Keratinocyte (primary cell): ENCODE results near the gene RANBP10. TPM values are rescaled to one million over a fixed set of nuclear protein-coding genes. Genes with fewer than 3 reads are reported as not detected.

ENCODE experiments used
- DNase-seq: peaks from one replicate; pipeline ENCODE4 v3.0.0-alpha.2; 2011; ENCODE audit warnings: low read depth, missing footprints, low spot score
- FAIRE-seq: peaks from 2 replicates; lab custom pipeline; 2011; peaks lifted over from hg19 to GRCh38; lab: Jason Lieb, UNC
- H2AFZ ChIP-seq: 2 replicates; pipeline ENCODE4 v1.6.0; 2012; ENCODE audit warnings: low read length, control low read depth, inconsistent platforms; ENCODE audit not compliant: control insufficient read depth
- H3K27ac ChIP-seq: 2 replicates; pipeline ENCODE4 v1.5.1; 2011; ENCODE audit warnings: low read length; ENCODE audit not compliant: control insufficient read depth, insufficient read depth
- H3K27me3 ChIP-seq: 3 replicates; pipeline ENCODE4 v1.6.0; 2011; ENCODE audit warnings: low read length; ENCODE audit not compliant: control insufficient read depth, insufficient read depth; ENCODE audit errors: extremely low read depth
- H3K36me3 ChIP-seq, 2 experiments: 2 replicates in 1 of 2; 3 replicates in 1 of 2; pipeline ENCODE4 v1.5.1; 2011; ENCODE audit warnings: low read length in 2 of 2, mild to moderate bottlenecking in 1 of 2; ENCODE audit not compliant: control insufficient read depth in 2 of 2, insufficient read depth in 2 of 2; ENCODE audit errors: extremely low read depth in 1 of 2
- H3K4me1 ChIP-seq: 3 replicates; pipeline ENCODE4 v1.5.1; 2011; ENCODE audit warnings: low read length; ENCODE audit not compliant: control insufficient read depth, insufficient read depth; ENCODE audit errors: extremely low read depth
- H3K4me2 ChIP-seq: 3 replicates; pipeline ENCODE4 v1.6.0; 2011; ENCODE audit warnings: low read depth, low read length; ENCODE audit not compliant: control insufficient read depth, insufficient read depth; ENCODE audit errors: extremely low read depth
- H3K4me3 ChIP-seq, 3 experiments: fragments of 200-600 bp in 1 of 3; sonication (generic) in 1 of 3; 2 replicates in 2 of 3; 3 replicates in 1 of 3; pipeline ENCODE4 v1.5.1; 2011 to 2016; ENCODE audit warnings: low read length in 3 of 3, mild to moderate bottlenecking in 3 of 3, control low read depth in 2 of 3, inconsistent platforms in 1 of 3, low read depth in 1 of 3, mixed read lengths in 1 of 3, mixed run types in 1 of 3, moderate library complexity in 1 of 3; ENCODE audit not compliant: control insufficient read depth in 2 of 3, insufficient read depth in 2 of 3; ENCODE audit errors: extremely low read depth in 1 of 3
- H3K79me2 ChIP-seq: 2 replicates; pipeline ENCODE4 v1.6.0; 2012; ENCODE audit warnings: low read length; ENCODE audit not compliant: control insufficient read depth, insufficient read depth
- H3K9ac ChIP-seq: 3 replicates; pipeline ENCODE4 v1.6.0; 2011; ENCODE audit warnings: low read length; ENCODE audit not compliant: control insufficient read depth, insufficient read depth; ENCODE audit errors: extremely low read depth
- H3K9me1 ChIP-seq: 3 replicates; pipeline ENCODE4 v1.6.0; 2011; ENCODE audit warnings: low read length; ENCODE audit not compliant: control insufficient read depth, insufficient read depth; ENCODE audit errors: extremely low read depth
- H3K9me3 ChIP-seq: 2 replicates; pipeline ENCODE4 v1.5.1; 2012; ENCODE audit warnings: low read depth, low read length; ENCODE audit not compliant: control insufficient read depth
- H4K20me1 ChIP-seq: 3 replicates; pipeline ENCODE4 v1.6.0; 2011; ENCODE audit warnings: low read length; ENCODE audit not compliant: control insufficient read depth, insufficient read depth; ENCODE audit errors: extremely low read depth
- EZH2 ChIP-seq: IDR thresholded peaks from one replicate; pipeline ENCODE4 v1.6.1; 2012; ENCODE audit warnings: inconsistent platforms, mild to moderate bottlenecking, low read length, moderate library complexity
- dilution Hi-C: fragments of 300-500 bp; cut with MboI; formaldehyde crosslinking; loops from one replicate; pipeline ENCODE4 v1.7.0; 2020; ENCODE audit warnings: low sequenced_read_pairs; ENCODE audit not compliant: extremely low pct_ligation_motif_present
- polyA plus RNA-seq, 5 experiments: library from polyadenylated mRNA; depleted of rRNA in 3 of 5; stranded (reverse) in 3 of 5; stranded (forward) in 1 of 5; unstranded in 1 of 5; fragments of >200 nt; gene quantifications; 1 replicate in 1 of 5; 2 replicates in 3 of 5; 3 replicates in 1 of 5; pipeline versions ENCODE4 v1.2.1 to v1.2.3, GENCODE V29; 2011 to 2012; ENCODE audit warnings: missing spikeins in 2 of 5, low read depth in 1 of 5, low replicate concordance in 1 of 5
- TF ChIP-seq, protein P1 (sequence below), 3 experiments: IDR thresholded peaks in 1 of 3; conservative IDR thresholded peaks in 1 of 3; optimal IDR thresholded peaks in 1 of 3; 2 replicates in 2 of 3; 3 replicates in 1 of 3; pipeline versions ENCODE3 to v1.5.1; 2011; ENCODE audit warnings: low read length in 3 of 3, mild to moderate bottlenecking in 3 of 3, moderate library complexity in 2 of 3, control low read depth in 1 of 3, inconsistent platforms in 1 of 3; ENCODE audit not compliant: insufficient read depth in 2 of 3; ENCODE audit errors: extremely low read depth in 1 of 3

The RANBP10 gene
- polyA plus RNA-seq, 1 donor (not counting 4 experiments of a cell fraction or from before 2014, with no cell fraction given) = 9.5 TPM

DNA sequence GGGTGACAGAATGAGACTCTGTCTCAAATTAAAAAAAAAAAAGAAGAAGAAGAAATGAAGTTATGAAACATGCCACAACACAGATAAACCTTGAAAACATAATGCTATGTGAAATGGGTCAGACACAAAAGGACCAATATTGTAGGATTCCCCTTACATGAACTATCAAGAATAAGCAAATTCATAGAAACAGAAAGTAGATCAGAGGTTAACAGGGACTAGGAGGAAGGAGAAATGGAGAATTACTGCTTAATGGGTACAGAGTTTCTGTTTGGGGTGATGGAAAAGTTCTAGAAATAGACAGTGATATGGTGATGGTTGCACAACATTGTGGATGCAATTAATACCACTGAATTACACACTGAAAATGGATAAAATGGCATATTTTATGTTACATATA is 16.3 kb downstream of the RANBP10 start:
- dilution Hi-C loops = no loop called here
- H3K4me3 ChIP-seq = no peak overlapping the region
- TF ChIP-seq, protein P1, sequence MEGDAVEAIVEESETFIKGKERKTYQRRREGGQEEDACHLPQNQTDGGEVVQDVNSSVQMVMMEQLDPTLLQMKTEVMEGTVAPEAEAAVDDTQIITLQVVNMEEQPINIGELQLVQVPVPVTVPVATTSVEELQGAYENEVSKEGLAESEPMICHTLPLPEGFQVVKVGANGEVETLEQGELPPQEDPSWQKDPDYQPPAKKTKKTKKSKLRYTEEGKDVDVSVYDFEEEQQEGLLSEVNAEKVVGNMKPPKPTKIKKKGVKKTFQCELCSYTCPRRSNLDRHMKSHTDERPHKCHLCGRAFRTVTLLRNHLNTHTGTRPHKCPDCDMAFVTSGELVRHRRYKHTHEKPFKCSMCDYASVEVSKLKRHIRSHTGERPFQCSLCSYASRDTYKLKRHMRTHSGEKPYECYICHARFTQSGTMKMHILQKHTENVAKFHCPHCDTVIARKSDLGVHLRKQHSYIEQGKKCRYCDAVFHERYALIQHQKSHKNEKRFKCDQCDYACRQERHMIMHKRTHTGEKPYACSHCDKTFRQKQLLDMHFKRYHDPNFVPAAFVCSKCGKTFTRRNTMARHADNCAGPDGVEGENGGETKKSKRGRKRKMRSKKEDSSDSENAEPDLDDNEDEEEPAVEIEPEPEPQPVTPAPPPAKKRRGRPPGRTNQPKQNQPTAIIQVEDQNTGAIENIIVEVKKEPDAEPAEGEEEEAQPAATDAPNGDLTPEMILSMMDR (optimal IDR thresholded peaks at IDR 0.05 in 1 of 3, IDR thresholded peaks at IDR 0.05 in 1 of 3, conservative IDR thresholded peaks at IDR 0.05 in 1 of 3; ENCODE audit: extremely low read depth in 1 of 3, insufficient read depth in 2 of 3, low read length in 3 of 3) = no peak
- TF ChIP-seq EZH2 = no peak
- no peak overlapping the region for H3K27ac ChIP-seq
- H3K27me3 ChIP-seq = no peaks in the 10 kb centered on the region
- H3K36me3 ChIP-seq = no peaks in the 10 kb centered on the region
- FAIRE-seq (no peak), DNase-seq (no peak)
- no peaks in the 10 kb centered on the region for H3K4me1 ChIP-seq
- no peaks in the 10 kb centered on the region for H3K9me1 ChIP-seq
- no peaks in the 10 kb centered on the region for H4K20me1 ChIP-seq
- H3K9me3 ChIP-seq = no peaks in the 10 kb centered on the region
- no peak overlapping the region for H3K9ac ChIP-seq
- H3K4me2 ChIP-seq = no peak overlapping the region
- H2AFZ ChIP-seq = no peak overlapping the region
- peaks cover 10% of the 10 kb centered on the region for H3K79me2 ChIP-seq

DNA sequence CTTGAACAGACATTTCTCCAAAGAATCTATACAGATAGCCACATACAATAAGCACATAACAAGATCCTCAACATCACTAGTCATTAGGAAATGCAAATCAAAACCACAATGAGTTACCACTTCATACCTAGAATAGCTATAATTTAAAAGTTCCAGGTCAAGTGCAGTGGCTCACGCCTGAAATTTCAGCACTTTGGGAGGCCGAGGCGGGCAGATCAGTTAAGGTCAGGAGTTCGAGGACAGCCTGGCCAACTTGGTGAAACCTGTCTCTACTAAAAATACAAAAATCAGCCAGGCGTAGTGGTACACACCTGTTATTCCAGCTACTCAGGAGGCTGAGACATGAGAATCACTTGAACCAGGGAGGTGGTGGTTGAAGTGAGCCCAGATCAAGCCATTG is 19.9 kb downstream of the RANBP10 start:
- no peak for TF ChIP-seq EZH2
- TF ChIP-seq, protein P1 (optimal IDR thresholded peaks at IDR 0.05 in 1 of 3, IDR thresholded peaks at IDR 0.05 in 1 of 3, conservative IDR thresholded peaks at IDR 0.05 in 1 of 3; ENCODE audit: extremely low read depth in 1 of 3, insufficient read depth in 2 of 3, low read length in 3 of 3) = no peak
- no peaks in the 10 kb centered on the region for H3K9me1 ChIP-seq
- FAIRE-seq = no peak

More for the DNA sequence above, 19.9 kb downstream of the RANBP10 start:
- DNase-seq = no peak
- Histone ChIP-seq H3K4me3 (no peak overlapping the region), H3K36me3 (no peaks in the 10 kb centered on the region), H3K4me2 (no peak overlapping the region), H3K27me3 (no peaks in the 10 kb centered on the region), H3K79me2 (peaks cover 14% of the 10 kb centered on the region), H3K9me3 (no peaks in the 10 kb centered on the region), H3K9ac (no peak overlapping the region), H3K4me1 (peaks cover 6% of the 10 kb centered on the region), H3K27ac (no peak overlapping the region), H2AFZ (no peak overlapping the region), H4K20me1 (no peaks in the 10 kb centered on the region)
- dilution Hi-C loops = no loop called here
